SU-DHL-6 (cell line): Measurements from ENCODE around the gene NUTF2.

Experiments used
- H2AFZ ChIP-seq: fragments of 200-600 bp; sonication (generic); 2 replicates; pipeline ENCODE4 v1.6.1; 2014; ENCODE audit warnings: low read depth, mild to moderate bottlenecking, moderate library complexity, mixed read lengths, antibody characterized with exemption, low read length; ENCODE audit not compliant: severe bottlenecking
- H3F3A ChIP-seq: fragments of 200-600 bp; shearing (Covaris generic); 2 replicates; pipeline ENCODE4 v1.6.0; 2016; ENCODE audit warnings: antibody characterized with exemption, mild to moderate bottlenecking; ENCODE audit not compliant: insufficient read depth
- H3K27ac ChIP-seq: fragments of 200-600 bp; sonication (generic); 2 replicates; pipeline ENCODE4 v1.5.1; 2016; ENCODE audit warnings: low read depth, mild to moderate bottlenecking, low read length, moderate library complexity, mixed read lengths
- H3K27me3 ChIP-seq: fragments of 200-600 bp; sonication (generic), shearing (Covaris generic); 2 replicates; pipeline ENCODE4 v1.6.0; 2014; ENCODE audit warnings: mild to moderate bottlenecking, low read length
- H3K36me3 ChIP-seq: fragments of 200-600 bp; sonication (generic); 2 replicates; pipeline ENCODE4 v1.6.1; 2014; ENCODE audit warnings: mild to moderate bottlenecking, low read length, mixed read lengths
- H3K4me2 ChIP-seq: fragments of 300-600, 200-600 bp; shearing (Covaris generic), sonication (generic); 2 replicates; pipeline ENCODE4 v1.6.0; 2014; ENCODE audit warnings: low read length, low read depth, mild to moderate bottlenecking; ENCODE audit not compliant: poor library complexity, severe bottlenecking
- H3K4me3 ChIP-seq: fragments of 200-600 bp; sonication (generic); 2 replicates; pipeline ENCODE4 v1.5.1; 2014; ENCODE audit warnings: antibody characterized with exemption, low read length, mild to moderate bottlenecking, mixed read lengths; ENCODE audit not compliant: insufficient read depth, poor library complexity, severe bottlenecking
- H3K79me2 ChIP-seq: fragments of 200-600 bp; sonication (generic); 2 replicates; pipeline ENCODE4 v1.6.1; 2014; ENCODE audit warnings: mild to moderate bottlenecking, low read length, moderate library complexity; ENCODE audit not compliant: insufficient read depth
- H3K9ac ChIP-seq: fragments of 200-600 bp; sonication (generic); 2 replicates; pipeline ENCODE4 v1.7.0; 2014; ENCODE audit warnings: mild to moderate bottlenecking, low read length
- H3K9me2 ChIP-seq: fragments of 200-600 bp; sonication (generic); replicated peaks from 2 replicates; pipeline ENCODE4 v1.6.1; 2014; ENCODE audit warnings: low read length; ENCODE audit not compliant: insufficient read depth
- H3K9me3 ChIP-seq: fragments of 200-600 bp; sonication (generic); 2 replicates; pipeline ENCODE4 v1.6.1; 2014; ENCODE audit warnings: low read length, mixed read lengths; ENCODE audit not compliant: insufficient read depth
- H4K20me1 ChIP-seq: fragments of 200-600 bp; sonication (generic); 2 replicates; pipeline ENCODE4 v1.6.1; 2014; ENCODE audit warnings: low read depth, mild to moderate bottlenecking, antibody characterized with exemption, low read length, moderate library complexity, mixed read lengths
- EZH2phosphoT487 ChIP-seq: fragments of 200-600 bp; sonication (generic), shearing (Covaris generic); conservative IDR thresholded peaks from 2 replicates; pipeline ENCODE4 v1.6.1; 2018; ENCODE audit warnings: mild to moderate bottlenecking, antibody characterized with exemption, low read length, moderate library complexity, mixed read lengths
- TF ChIP-seq, protein P1 (sequence below): fragments of 200-600 bp; sonication (generic); IDR thresholded peaks from one replicate; pipeline ENCODE4 v1.5.1; 2017; ENCODE audit warnings: antibody characterized with exemption, mild to moderate bottlenecking, low read length, moderate library complexity; ENCODE audit not compliant: insufficient read depth, poor library complexity, severe bottlenecking

NUTF2 gene

DNA sequence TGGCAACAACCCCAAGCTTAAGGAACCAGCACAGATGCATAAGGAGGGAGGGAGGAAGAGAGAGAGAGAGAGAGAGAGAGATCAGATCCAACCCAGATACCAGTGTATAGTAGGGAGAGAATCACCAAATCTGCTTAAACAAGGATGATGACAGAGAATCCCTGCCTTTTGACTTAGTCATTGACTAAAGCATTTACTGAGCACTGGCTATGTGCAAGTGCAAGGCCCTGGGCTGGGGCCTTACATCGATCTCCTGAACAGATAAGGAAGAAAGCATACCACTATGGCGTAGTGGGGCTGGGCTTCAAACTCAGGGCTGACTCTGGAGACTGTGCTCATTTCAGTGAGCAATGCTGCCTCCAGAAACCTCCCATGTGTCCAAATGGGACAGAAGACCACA is 24.2 kb upstream of the NUTF2 start:
- no peak for TF ChIP-seq EZH2phosphoT487
- TF ChIP-seq, protein P1, sequence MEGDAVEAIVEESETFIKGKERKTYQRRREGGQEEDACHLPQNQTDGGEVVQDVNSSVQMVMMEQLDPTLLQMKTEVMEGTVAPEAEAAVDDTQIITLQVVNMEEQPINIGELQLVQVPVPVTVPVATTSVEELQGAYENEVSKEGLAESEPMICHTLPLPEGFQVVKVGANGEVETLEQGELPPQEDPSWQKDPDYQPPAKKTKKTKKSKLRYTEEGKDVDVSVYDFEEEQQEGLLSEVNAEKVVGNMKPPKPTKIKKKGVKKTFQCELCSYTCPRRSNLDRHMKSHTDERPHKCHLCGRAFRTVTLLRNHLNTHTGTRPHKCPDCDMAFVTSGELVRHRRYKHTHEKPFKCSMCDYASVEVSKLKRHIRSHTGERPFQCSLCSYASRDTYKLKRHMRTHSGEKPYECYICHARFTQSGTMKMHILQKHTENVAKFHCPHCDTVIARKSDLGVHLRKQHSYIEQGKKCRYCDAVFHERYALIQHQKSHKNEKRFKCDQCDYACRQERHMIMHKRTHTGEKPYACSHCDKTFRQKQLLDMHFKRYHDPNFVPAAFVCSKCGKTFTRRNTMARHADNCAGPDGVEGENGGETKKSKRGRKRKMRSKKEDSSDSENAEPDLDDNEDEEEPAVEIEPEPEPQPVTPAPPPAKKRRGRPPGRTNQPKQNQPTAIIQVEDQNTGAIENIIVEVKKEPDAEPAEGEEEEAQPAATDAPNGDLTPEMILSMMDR, result no peak
- Histone ChIP-seq H3K9ac (no peak overlapping the region), H3K27me3 (no peaks in the 10 kb centered on the region), H3F3A (no peaks in the 10 kb centered on the region), H3K9me3 (no peaks in the 10 kb centered on the region), H3K27ac (no peak overlapping the region), H3K36me3 (no peaks in the 10 kb centered on the region), H3K9me2 (no peaks in the 10 kb centered on the region), H2AFZ (no peak overlapping the region), H3K4me2 (no peak overlapping the region), H3K79me2 (no peaks in the 10 kb centered on the region), H4K20me1 (no peaks in the 10 kb centered on the region), H3K4me3 (no peak overlapping the region)

DNA sequence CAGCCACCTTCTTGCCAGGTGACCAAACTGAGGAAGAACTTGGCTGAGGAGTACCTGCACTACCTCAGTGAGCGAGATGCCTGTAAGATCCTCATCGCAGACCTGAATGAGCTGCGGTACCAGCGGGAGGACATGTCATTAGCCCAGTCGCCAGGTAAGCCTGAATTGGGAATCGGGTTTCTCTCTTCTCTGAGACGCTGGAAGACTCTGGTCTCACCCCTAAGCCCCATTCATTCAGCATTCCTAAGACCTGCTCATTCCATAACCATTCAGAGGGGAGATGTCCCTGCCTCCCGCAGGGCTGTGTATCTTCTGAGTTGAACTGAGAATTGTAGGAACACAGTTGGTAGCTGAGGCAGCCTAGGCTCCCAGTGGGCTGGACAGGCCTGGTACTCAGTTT is 21.6 kb upstream of the NUTF2 start:
- TF ChIP-seq EZH2phosphoT487, result no peak
- TF ChIP-seq, protein P1, result no peak
- Histone ChIP-seq H3K9me2 (no peaks in the 10 kb centered on the region), H3K36me3 (no peaks in the 10 kb centered on the region), H3K27ac (no peak overlapping the region), H3K9me3 (no peaks in the 10 kb centered on the region), H4K20me1 (no peaks in the 10 kb centered on the region), H2AFZ (no peak overlapping the region), H3K27me3 (no peaks in the 10 kb centered on the region), H3K79me2 (no peaks in the 10 kb centered on the region), H3K4me3 (no peak overlapping the region), H3K4me2 (no peak overlapping the region), H3F3A (no peaks in the 10 kb centered on the region), H3K9ac (no peak overlapping the region)

GRCh38 chr16:67825906-67826305 is 20.8 kb upstream of the NUTF2 start:
- no peaks in the 10 kb centered on the region for H3K9me2 ChIP-seq
- no peaks in the 10 kb centered on the region for H3F3A ChIP-seq
- H4K20me1 ChIP-seq, result no peaks in the 10 kb centered on the region
- H3K27ac ChIP-seq, result no peak overlapping the region
- no peaks in the 10 kb centered on the region for H3K9me3 ChIP-seq
- H3K79me2 ChIP-seq, result no peaks in the 10 kb centered on the region
- no peak overlapping the region for H3K4me3 ChIP-seq
- no peak overlapping the region for H3K4me2 ChIP-seq
- no peaks in the 10 kb centered on the region for H3K36me3 ChIP-seq
- no peaks in the 10 kb centered on the region for H3K27me3 ChIP-seq
- TF ChIP-seq EZH2phosphoT487, result no peak
- TF ChIP-seq, protein P1, result no peak
- no peak overlapping the region for H2AFZ ChIP-seq
- no peak overlapping the region for H3K9ac ChIP-seq

GRCh38 chr16:67828651-67829050 is 18.1 kb upstream of the NUTF2 start:
- H3K9ac ChIP-seq, result no peak overlapping the region
- no peak overlapping the region for H3K4me3 ChIP-seq
- no peaks in the 10 kb centered on the region for H3K9me2 ChIP-seq
- H4K20me1 ChIP-seq, result no peaks in the 10 kb centered on the region
- no peaks in the 10 kb centered on the region for H3F3A ChIP-seq
- H3K9me3 ChIP-seq, result no peaks in the 10 kb centered on the region
- H3K79me2 ChIP-seq, result peaks cover 9% of the 10 kb centered on the region; the same call in 1 of the 2 replicates
- TF ChIP-seq, protein P1, result no peak
- no peak for TF ChIP-seq EZH2phosphoT487
- no peaks in the 10 kb centered on the region for H3K27me3 ChIP-seq
- H2AFZ ChIP-seq, result no peak overlapping the region
- no peak overlapping the region for H3K4me2 ChIP-seq
- H3K27ac ChIP-seq, result no peak overlapping the region
- H3K36me3 ChIP-seq, result no peaks in the 10 kb centered on the region
